ENCODE data around the gene ATP5F1B. TPM values are rescaled to one million over a fixed set of nuclear protein-coding genes. Genes with fewer than 3 reads are reported as not detected.

Gene ATP5F1B
- 373 and 497 TPM in 2 replicates for total RNA-seq

DNA sequence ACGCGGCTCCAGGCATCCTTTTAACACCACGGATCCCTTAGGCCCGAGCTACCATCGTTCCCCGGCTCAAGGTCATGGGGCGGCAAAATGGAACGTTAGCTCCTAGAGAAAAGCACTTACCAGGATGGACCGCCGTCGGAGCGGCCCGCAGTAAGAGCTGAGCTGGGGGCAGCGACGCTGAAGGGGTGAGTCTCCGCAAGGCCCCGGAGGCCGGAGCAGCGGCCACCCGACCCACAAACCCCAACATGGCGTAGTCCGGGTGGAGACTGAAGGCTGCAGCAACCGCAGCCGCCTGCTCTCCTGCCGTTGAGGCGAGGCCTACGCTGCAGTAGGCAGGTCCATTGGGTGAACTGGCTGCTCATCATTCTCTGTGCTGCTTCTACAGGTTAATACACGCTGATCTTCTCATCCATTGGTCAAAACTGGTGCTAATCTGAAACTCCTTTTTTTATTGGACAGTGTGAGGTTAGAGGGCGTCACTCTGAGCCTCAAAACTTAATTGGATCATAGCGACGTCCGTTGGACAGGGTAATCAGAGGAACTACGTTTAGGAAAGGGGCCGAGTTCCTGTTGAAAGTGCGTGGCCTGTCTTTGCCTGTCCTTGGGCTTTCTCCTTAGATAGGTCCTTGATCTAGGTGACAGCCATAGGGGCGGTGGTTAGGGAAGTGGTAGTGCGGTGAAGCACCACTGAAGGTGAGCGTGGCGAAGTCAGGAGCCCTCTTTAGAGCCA is at the start of gene ATP5F1B:
Gene ATP5F1B, minus strand, starts transcription at position 268 of the 730 bp plus-strand sequence. Its CDS starts 21 bp downstream, at position 247.

DNA sequence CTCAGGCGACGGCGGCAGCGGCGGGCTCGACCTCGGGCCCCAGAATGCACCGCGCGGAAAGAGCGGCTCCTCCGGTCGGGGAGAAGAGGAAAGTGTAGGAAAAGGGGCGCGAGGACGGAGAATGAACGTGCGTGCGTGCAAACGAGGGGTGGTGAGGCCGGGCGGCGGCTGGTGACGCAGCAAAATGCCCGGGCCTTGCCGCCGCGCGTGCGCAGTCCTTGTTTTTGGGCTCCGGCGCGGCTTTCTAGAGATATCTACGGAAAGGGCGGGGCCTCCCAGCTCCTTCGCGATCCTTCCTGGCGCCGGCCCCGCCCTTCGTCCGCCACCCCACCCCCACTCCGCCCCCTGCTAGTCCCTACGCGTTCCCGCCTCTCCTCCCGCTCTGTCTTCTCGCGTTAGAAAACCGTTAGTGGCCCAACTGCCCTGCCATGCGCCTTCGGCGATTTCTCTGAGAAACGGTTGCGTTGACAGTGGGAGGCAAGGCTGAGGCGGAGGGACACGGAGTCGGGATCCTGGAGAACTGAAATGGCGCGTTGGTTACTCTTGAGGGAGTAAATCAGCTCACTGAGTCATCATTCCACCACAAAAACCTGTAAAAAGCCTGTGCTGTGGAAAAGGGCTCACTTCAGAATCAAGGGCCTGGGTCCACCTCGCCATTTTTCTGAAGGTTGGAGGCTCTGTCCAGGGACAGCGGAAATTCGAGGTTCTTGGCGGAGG is 42.5 kb upstream of the ATP5F1B start, which contains the start of gene PTGES3:
Gene PTGES3, minus strand, starts transcription at position 156 of the 717 bp plus-strand sequence. CDS start 285 bp downstream, outside the sequence.

DNA sequence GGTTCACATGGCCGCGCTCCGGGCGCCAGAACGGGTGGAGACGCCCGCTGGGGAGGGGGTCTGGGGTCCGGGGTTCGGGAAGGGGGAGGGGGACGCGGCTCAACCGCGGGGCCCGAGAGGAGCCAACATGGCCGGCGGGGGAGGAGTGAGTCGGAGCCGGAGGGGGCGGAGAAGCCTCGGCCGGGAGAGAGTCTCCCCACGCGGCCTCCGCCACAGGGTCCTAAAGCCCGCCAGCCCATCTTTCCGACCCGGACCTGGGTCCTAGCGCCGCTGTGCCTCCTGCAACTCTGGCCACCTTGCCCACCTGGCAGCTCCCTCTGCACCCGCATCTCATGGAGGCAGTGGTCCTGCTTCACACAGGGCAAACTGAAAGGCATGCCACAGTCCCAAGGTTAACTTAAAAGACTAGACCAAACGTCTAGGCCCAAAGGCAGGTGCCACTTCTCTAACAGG is 15.6 kb downstream of the ATP5F1B start, which contains the start of gene BAZ2A:
Gene BAZ2A, minus strand, starts transcription at position 147 of the 453 bp plus-strand sequence. CDS start 12,796 bp downstream, outside the sequence.

Other genes starting within 250 kb of the ATP5F1B start
- gene TIMELESS, start 196.6 kb downstream of the ATP5F1B start, total RNA-seq = 2.5 and 4.1 TPM in 2 replicates
- gene MIP, start 191.3 kb downstream of the ATP5F1B start, total RNA-seq = not detected in 2 replicates
- gene SPRYD4, start 177.4 kb downstream of the ATP5F1B start, total RNA-seq = 0.94 and 1.6 TPM in 2 replicates
- 0.09 and 0.16 TPM in 2 replicates for gene GLS2, start 157.8 kb downstream of the ATP5F1B start, total RNA-seq
- 9.3 and 9.5 TPM in 2 replicates for gene RBMS2, start 124.2 kb downstream of the ATP5F1B start, total RNA-seq
- 12.3 and 13.1 TPM in 2 replicates for gene BAZ2A, start 15.7 kb downstream of the ATP5F1B start, total RNA-seq
- gene PTGES3, start 42.3 kb upstream of the ATP5F1B start, total RNA-seq = 28.2 and 42.7 TPM in 2 replicates
- gene NACA, start 79.3 kb upstream of the ATP5F1B start, total RNA-seq = 1,375 and 1,523 TPM in 2 replicates
- 3.6 and 6.1 TPM in 2 replicates for gene PRIM1, start 106.3 kb upstream of the ATP5F1B start, total RNA-seq
- gene HSD17B6, start 117.3 kb upstream of the ATP5F1B start, total RNA-seq = 0.16 and 1.5 TPM in 2 replicates